ENCODE data around the gene EXT2. TPM values are rescaled to one million over a fixed set of nuclear protein-coding genes. Genes with fewer than 3 reads are reported as not detected.

EXT2 gene
- total and polyA plus RNA-seq, 2 of the 13 experiments (the other 11 are each of a cell fraction or from before 2014, with no cell fraction given), result 61.5 to 68.7 TPM

- Histone ChIP-seq H3K4me1 (ENCODE audit: insufficient read depth, low read length) (0 out of 2 replicates have a peak, but pooled peaks cover 13% of the 10 kb centered on the region), H2AFZ (ENCODE audit: low read length) (no peak within 1 kb of the TSS), H3K27ac (ENCODE audit: extremely low read length, insufficient read depth, low read length) (no peak within 1 kb of the TSS), H3K9me3 (ENCODE audit: low read length) (no peaks in the 10 kb centered on the region), H4K20me1 (ENCODE audit: insufficient read depth, low read length) (no peaks in the 10 kb centered on the region), H3K4me3 (replicated peaks in 1 of 3; ENCODE audit: insufficient read depth in 1 of 3, low read depth in 2 of 3, low read length in 3 of 3) (peak within 1 kb of the TSS; percentile 26 to 66 (median 28); a peak in 5 of 6 replicates), H3K9ac (ENCODE audit: insufficient read depth, low read depth, low read length) (peak within 1 kb of the TSS; percentile 12; the same call in 1 of the 2 replicates), H3K27me3 (ENCODE audit: control insufficient read depth in 1 of 2, insufficient read depth in 2 of 2, low read length in 2 of 2) (peaks cover 0 to 8% of the 10 kb centered on the region in 2 experiments; a peak in 2 of 5 replicates), H3K4me2 (ENCODE audit: low read depth, low read length) (peak within 1 kb of the TSS; percentile 74), H3K36me3 (replicated peaks in 1 of 2; ENCODE audit: control insufficient read depth in 1 of 2, insufficient read depth in 2 of 2, low read length in 2 of 2) (no peaks in the 10 kb centered on the region), H3K79me2 (ENCODE audit: insufficient read depth, low read length) (no peaks in the 10 kb centered on the region)
- DNase-seq (ENCODE audit: low spot score) (peak; percentile 51), ATAC-seq (peak; percentile 99), FAIRE-seq (no peak)
- in situ Hi-C loops (cut with HindIII; ENCODE audit: extremely low pct_ligation_motif_present, low pct_unique_long_range_greater_than_20kb), result no loop called here
- 59% methylated on average over 34 of the region's 70 CpGs for WGBS (ENCODE audit: low lambda C conversion rate)
- no TSS peak for BruUV-seq (replicated peaks)
- POLR2A ChIA-PET, result no interaction called here
- intact Hi-C loops (cut with micrococcal nuclease; ENCODE audit: unreplicated experiment), result no loop called here
- CTCF ChIA-PET (ENCODE audit: low intra/inter-chr PET ratio, low total read pairs), result no interaction called here
- TF ChIP-seq ZBTB46 (CRISPR knock-in tag; IDR thresholded peaks at IDR 0.05; ENCODE audit: borderline replicate concordance) (no peak), ZNF274 (CRISPR knock-in tag; IDR thresholded peaks at IDR 0.05) (0 out of 2 replicates have a peak, but pooled peaks have one; percentile 31), PITX1 (CRISPR knock-in tag; IDR thresholded peaks at IDR 0.05) (no peak), ZNF224 (CRISPR knock-in tag; IDR thresholded peaks at IDR 0.05) (no peak), ZNF574 (CRISPR knock-in tag; IDR thresholded peaks at IDR 0.05) (0 out of 2 replicates have a peak, but pooled peaks have one; percentile 40), NBN (conservative IDR thresholded peaks at IDR 0.05) (no peak), FOXO4 (CRISPR knock-in tag; conservative IDR thresholded peaks at IDR 0.05) (no peak), ZNF598 (CRISPR knock-in tag; IDR thresholded peaks at IDR 0.05; ENCODE audit: borderline replicate concordance) (0 out of 2 replicates have a peak, but pooled peaks have one; percentile 44), NFKB2 (CRISPR knock-in tag; IDR thresholded peaks at IDR 0.05; ENCODE audit: borderline replicate concordance) (peak; percentile 59; the same call in 1 of the 2 replicates), RBFOX2 (IDR thresholded peaks at IDR 0.05; ENCODE audit: low read depth, low read length) (no peak), PCBP2 (optimal IDR thresholded peaks at IDR 0.05; ENCODE audit: low read depth, low read length, poor library complexity, severe bottlenecking) (no peak), ZBTB4 (CRISPR knock-in tag; IDR thresholded peaks at IDR 0.05; ENCODE audit: borderline replicate concordance) (no peak), ZFY (CRISPR knock-in tag; IDR thresholded peaks at IDR 0.05) (peak; percentile 54; the same call in 1 of the 2 replicates)
These were observed 29.4 kb upstream of the EXT2 start, which contains the start of gene ACCS for GRCh38 chr11:44065841-44066731. ACCS (plus strand) TSS chr11:44066270; CDS start chr11:44067628, 1,358 bp downstream.
